Activated T-cell treated with anti-CD3 and anti-CD28 coated beads, Interleukin-2, amount 50 U/mL, for 24 hours (primary cell): ENCODE measurements around the gene UGT1A5.
A peak's percentile ranks its signal among the peaks of the same experiment; 100 is the strongest.

Experiments
- DNase-seq: peaks from one replicate; pipeline ENCODE4 v3.0.0-alpha.2; 2020
- H3K27ac Mint-ChIP-seq: 2 replicates; pipeline ENCODE4 v1.8.0; 2020; ENCODE audit warnings: mild to moderate bottlenecking, mixed read lengths
- H3K27me3 Mint-ChIP-seq: 2 replicates; pipeline ENCODE4 v1.8.0; 2020; ENCODE audit warnings: mixed read lengths
- H3K36me3 Mint-ChIP-seq: 2 replicates; pipeline ENCODE4 v1.8.0; 2020; ENCODE audit warnings: low read depth, mixed read lengths
- H3K4me1 Mint-ChIP-seq: 2 replicates; pipeline ENCODE4 v1.8.0; 2020; ENCODE audit warnings: low read depth, mixed read lengths
- H3K4me3 Mint-ChIP-seq: 2 replicates; pipeline ENCODE4 v1.8.0; 2020; ENCODE audit warnings: mild to moderate bottlenecking, moderate library complexity, mixed read lengths
- H3K9me3 Mint-ChIP-seq: 2 replicates; pipeline ENCODE4 v1.8.0; 2020; ENCODE audit warnings: mixed read lengths

Gene UGT1A5

DNA sequence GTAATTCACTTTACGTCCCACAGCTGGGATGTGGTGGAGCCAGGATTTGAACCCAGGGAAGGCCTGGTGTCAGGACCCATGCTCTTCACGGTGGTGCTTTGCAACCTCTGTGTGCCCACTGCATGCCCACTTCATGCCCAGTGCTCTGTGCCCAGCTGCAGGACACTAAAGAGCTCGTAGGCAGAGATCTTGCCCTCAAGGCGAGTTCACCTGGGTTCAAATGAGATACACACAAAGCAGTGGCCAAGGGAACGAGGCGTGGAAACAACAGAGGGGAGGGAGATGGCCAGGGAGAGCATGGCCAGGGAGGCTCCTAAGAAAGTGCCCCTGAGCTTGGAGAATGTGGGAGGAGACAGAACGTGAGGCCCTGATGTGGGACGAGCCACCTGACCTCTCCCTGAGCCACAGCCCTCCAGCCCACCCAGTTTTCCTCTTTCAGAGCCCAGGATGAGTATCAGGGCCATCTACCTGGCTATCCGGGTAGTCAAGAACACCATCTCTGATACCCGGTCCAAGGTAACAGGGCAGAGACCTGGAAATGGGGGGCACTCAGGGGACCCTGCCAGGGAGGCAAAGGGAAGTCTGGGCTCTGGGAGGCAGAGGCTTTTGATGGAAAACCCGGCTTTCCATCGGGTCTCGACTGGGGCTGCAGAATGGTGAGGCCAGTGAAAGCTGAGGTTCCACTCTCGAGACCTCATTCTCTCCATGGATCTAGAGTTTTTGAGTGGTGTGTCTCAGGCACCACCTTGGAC, 85.8 kb downstream of the UGT1A5 start:
- peaks cover 17% of the 10 kb centered on the region for H3K27me3 Mint-ChIP-seq
- peaks cover 2% of the 10 kb centered on the region for H3K4me1 Mint-ChIP-seq
- DNase-seq = peak; percentile 20
- H3K9me3 Mint-ChIP-seq = no peaks in the 10 kb centered on the region
- no peak overlapping the region for H3K27ac Mint-ChIP-seq
- no peaks in the 10 kb centered on the region for H3K36me3 Mint-ChIP-seq
- H3K4me3 Mint-ChIP-seq = no peak overlapping the region

DNA sequence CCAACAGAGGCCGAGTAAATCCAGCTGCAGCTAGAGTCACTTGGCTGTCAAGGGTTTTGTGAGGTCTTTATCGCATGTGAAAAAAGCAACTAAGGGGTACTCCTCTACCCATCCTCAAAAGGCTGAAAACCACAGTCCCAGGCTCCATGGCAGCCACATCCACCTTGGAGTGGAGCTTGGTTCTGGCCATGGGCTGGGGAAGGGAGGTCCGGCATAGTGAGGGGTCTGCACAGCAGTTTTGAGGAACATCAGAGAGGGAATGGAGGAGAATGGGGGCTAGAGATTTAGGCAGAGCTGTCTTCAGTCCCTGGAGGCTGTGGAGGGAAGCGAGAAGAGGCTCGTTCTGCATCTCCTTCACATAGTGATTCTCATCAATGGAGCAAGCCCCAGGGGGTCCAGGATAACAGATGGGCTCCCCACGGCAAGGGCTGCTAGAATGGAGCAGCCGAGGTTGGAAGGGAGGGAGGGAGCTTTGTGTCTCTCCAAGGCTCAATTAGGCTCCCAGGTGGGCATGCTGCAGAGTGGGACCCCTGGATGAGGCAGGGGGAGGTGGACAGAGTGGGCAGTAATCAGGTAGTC, 86.5 kb downstream of the UGT1A5 start:
- Mint-ChIP-seq H3K4me1 (peaks cover 2% of the 10 kb centered on the region), H3K27me3 (peaks cover 18% of the 10 kb centered on the region), H3K27ac (no peak overlapping the region), H3K36me3 (no peaks in the 10 kb centered on the region), H3K9me3 (no peaks in the 10 kb centered on the region), H3K4me3 (no peak overlapping the region)
- DNase-seq = no peak

DNA sequence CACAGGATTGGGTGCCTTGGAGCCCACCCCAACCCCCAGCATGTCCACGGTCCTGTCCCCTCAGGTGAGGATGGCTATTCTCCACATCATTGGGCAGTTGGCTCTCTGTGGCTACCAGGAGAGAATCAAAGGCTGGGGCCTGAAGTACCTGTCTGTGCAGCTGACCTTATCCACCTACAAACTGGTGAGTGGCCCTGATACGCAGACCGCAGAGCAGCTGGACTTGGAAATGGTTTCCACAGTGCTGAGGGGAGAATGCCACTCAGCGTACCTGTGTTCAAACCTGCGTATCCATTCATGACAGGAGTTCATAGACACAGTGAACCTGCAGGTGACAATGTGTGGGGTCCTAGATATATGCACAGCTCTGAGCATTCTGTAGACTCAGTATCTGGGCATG, 87.0 kb downstream of the UGT1A5 start:
- peak; percentile 15 for DNase-seq
- no peaks in the 10 kb centered on the region for H3K36me3 Mint-ChIP-seq
- no peaks in the 10 kb centered on the region for H3K9me3 Mint-ChIP-seq
- H3K4me1 Mint-ChIP-seq = peaks cover 2% of the 10 kb centered on the region
- no peak overlapping the region for H3K4me3 Mint-ChIP-seq
- no peak overlapping the region for H3K27ac Mint-ChIP-seq
- H3K27me3 Mint-ChIP-seq = peaks cover 22% of the 10 kb centered on the region

DNA sequence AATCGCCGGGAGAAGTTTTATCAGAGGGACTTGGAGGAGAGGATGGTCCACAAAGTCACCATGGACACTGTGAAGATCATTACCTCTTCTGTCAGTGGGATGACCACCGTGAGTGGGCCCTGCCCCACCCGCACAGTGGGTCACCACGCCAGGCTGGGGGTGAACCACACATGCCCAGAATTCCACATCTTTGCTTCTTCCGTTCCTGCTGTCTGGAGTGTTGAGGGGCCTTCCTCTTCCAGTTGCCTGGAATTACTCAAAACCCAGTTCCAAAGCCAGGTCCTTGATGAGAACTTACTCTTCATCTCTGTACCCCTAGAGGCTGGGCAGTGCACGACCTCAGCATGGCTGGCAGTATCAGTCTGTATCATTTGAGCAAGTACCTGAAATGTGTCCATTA, 87.5 kb downstream of the UGT1A5 start:
- Mint-ChIP-seq H3K4me1 (peaks cover 2% of the 10 kb centered on the region), H3K36me3 (no peaks in the 10 kb centered on the region), H3K27ac (no peak overlapping the region), H3K4me3 (no peak overlapping the region), H3K9me3 (no peaks in the 10 kb centered on the region), H3K27me3 (peaks cover 22% of the 10 kb centered on the region)
- no peak for DNase-seq

DNA sequence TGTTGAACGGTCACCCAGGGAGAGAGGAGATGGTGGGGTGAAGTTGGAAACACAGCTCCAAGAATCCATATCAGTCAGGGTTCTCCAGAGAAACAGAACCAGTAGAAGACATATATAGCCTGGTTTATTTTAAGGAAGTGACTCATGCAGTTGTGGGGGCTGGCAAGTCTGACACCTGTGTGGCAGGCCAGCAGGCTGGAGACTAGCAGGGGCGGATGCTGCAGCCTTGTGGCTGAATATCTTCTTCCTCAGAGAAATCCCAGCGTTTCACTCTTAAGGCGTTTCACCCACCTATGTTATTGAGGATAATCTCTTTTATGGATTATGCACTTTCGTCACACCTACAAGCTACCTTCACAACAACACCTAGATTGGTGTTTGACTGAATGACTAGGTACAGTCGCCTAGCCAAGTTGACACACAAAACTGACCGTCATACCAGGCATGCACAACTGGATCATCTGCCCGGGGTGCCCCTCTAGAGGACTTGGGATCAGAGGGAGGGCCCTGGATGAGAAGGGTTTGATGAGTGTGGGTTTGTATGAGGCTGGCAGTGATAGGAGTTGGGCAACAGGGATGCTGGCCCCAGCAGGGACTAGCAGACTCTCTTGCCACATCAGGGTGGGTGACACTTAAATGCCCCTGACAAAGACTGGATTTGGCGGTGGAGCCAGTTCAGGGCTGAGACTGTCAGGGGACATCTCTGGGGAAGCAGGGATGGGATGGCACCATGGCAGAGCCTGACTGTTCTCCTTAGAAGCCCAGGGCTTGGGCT, 88.8 kb downstream of the UGT1A5 start:
- H3K9me3 Mint-ChIP-seq = no peaks in the 10 kb centered on the region
- DNase-seq = peak; percentile 19
- H3K27me3 Mint-ChIP-seq = peaks cover 22% of the 10 kb centered on the region
- peaks cover 2% of the 10 kb centered on the region for H3K4me1 Mint-ChIP-seq
- H3K36me3 Mint-ChIP-seq = no peaks in the 10 kb centered on the region
- H3K4me3 Mint-ChIP-seq = no peak overlapping the region
- H3K27ac Mint-ChIP-seq = no peak overlapping the region

DNA sequence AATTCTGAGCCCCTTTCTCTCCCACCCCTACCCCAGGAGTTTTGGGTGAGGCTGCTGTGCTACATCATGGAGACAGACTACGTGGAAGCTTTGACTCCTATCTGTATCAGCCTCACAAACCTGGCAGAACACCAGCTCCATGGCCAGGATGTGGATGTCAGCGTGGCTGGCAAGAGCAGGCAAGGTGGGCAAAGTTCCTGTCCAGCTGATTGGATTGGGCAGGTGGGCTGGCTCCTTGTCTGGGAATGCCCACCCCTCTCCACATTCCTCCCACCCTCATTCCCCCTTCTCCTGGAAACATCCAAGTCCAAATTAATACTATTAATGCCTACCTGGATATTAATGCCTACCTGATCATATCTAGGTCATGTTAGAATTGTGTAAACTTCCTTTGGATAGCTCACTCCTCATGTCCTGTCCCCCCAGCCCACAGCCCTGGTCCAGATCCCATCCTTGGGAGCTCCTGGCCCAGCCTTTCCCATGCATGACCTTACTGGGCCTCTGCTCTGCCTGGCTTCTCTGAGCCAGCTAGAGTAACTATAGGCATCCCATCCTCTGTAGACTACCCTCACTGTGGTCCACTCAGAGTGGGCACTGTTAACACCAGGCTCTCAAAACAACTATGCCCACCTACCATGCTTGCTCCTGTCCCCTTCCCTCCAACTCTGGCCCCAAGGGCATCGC, 89.6 kb downstream of the UGT1A5 start:
- Mint-ChIP-seq H3K27ac (no peak overlapping the region), H3K36me3 (no peaks in the 10 kb centered on the region), H3K9me3 (no peaks in the 10 kb centered on the region), H3K4me3 (no peak overlapping the region), H3K4me1 (peaks cover 2% of the 10 kb centered on the region), H3K27me3 (peaks cover 22% of the 10 kb centered on the region)
- no peak for DNase-seq

DNA sequence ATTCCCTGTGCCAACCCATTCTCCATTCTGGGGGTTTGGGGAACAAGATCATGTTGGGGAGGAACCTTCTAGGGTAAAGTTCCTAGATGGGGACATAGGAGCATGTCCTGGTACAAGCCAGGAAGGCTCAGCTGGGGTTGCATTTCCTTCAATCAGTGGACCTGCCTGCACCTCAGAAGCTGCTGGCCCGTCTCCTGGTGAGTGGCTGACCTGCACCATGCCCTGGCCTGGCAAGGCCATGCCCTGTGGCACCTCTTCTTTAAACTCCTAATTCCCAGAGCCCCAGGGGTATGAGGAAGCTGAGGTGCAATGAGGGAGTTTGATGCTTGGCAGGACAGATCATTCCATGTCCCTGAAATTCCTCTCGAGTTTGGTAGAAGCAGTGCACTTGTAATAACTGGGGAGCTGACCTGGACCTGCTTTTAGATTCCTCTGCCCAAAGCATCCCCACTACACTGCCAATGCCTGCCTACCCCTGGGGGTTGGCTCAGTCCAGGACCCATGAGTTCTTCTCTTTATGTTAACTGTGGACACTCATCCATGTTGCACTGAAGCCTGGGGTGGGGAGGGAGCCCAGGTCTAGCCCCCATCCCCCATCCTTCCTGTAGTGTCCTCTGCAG, 90.7 kb downstream of the UGT1A5 start:
- no peak overlapping the region for H3K4me3 Mint-ChIP-seq
- H3K27ac Mint-ChIP-seq = no peak overlapping the region
- no peaks in the 10 kb centered on the region for H3K9me3 Mint-ChIP-seq
- peak; percentile 9 for DNase-seq
- no peaks in the 10 kb centered on the region for H3K36me3 Mint-ChIP-seq
- H3K4me1 Mint-ChIP-seq = peaks cover 2% of the 10 kb centered on the region
- peaks cover 20% of the 10 kb centered on the region for H3K27me3 Mint-ChIP-seq

DNA sequence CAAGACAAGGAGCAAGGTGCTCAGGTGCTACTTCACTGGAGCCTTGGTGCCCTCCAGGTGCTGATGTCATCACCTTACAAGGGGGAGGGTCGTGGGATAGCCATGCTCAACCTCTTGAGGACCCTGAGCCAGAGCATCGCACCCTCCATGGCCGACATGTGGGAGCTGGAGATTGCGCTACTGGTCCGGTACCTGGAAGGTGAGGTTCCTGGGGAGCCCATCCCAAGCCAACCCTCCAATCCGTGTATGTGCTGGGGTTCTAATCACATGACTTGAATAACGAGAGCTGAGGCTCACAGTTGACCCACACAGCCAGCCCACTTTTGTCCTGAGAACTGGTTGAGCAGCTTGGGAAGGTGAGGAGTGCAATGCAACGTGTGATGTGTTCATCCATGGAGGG, 91.3 kb downstream of the UGT1A5 start:
- Mint-ChIP-seq H3K9me3 (no peaks in the 10 kb centered on the region), H3K4me3 (no peak overlapping the region), H3K27me3 (peaks cover 22% of the 10 kb centered on the region), H3K27ac (no peak overlapping the region), H3K4me1 (peaks cover 2% of the 10 kb centered on the region), H3K36me3 (no peaks in the 10 kb centered on the region)
- no peak for DNase-seq

DNA sequence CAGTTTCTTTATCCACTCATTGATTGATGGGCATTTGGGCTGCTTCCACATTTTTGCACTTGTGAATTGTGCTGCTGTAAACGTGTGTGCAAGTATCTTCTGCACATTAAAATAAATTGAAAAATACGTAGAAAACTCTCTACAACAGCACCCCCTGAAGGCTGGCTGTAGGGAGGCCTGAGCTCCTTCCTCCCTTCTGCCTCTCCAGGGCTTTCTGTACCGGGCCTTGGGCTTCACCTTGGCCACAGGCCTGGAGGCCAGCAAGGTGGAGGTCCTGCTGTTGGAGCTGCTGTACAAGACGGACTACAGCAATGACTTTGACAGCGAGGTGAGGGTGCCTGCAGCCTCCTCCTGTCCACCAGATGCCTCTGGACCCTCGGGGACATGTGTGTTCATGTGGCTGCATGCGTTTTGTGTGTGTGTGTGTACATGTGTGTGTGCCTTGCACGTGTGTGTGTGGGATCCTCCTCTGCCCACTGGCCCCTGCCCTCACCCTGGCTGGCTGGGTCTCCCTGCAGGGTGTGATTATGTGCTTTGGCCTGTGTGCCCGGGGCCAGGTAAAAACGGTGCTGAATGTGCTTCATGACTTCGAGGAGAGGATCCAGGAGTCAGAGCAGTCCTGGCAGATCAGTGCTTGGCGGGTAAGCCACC, 94.6 kb downstream of the UGT1A5 start:
- H3K27me3 Mint-ChIP-seq = peaks cover 30% of the 10 kb centered on the region

DNA sequence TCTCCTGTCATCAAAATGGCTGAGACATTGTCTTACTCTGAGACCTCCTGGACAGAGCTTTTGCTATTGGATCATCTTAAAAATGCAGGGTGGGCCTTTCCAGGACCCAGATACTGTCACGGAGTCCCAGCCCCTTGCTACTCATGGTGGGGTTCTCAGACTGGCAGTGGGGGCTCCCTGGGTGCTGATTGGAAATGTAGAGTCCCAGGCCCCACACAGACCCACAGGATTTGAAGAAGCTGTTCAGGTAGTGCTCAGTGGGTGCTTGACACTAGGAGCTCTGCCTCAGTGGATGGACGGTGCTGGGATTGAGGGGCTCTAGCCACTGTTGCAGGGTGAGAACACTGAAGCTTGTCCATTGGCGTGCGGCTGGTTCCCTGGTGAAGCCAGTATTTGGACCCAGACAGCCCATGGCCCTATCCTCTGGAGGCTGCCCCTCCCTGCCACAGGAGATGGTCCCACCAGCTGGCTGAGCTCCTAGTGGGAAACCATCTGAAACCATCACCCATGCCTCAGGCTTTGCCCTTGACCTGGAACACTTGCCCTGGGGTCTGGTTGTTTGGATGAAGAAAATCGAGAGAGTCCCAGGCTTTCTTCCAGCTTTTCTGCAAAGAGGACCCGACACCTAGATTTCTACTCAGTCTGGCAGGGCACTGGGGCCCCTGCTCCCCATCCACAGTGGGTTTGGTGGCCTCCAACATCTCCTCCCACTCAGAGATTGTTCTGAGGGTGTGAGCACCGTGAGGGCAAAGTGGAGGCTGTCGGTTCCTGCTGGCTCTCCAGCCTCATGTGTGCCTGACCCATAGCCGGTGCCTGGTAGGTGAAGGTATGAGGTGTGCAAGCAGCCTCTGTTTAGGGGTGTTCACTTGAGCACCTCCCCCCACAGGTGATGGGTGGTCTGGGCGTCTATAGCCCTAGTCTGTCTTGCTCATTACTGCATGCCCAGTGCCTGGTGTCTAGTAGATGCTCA, 95.5 kb downstream of the UGT1A5 start:
- Mint-ChIP-seq H3K36me3 (no peaks in the 10 kb centered on the region), H3K4me3 (no peak overlapping the region), H3K27ac (no peak overlapping the region), H3K27me3 (peaks cover 23% of the 10 kb centered on the region), H3K9me3 (no peaks in the 10 kb centered on the region), H3K4me1 (no peaks in the 10 kb centered on the region)
- DNase-seq = peak; percentile 11

More for the DNA sequence above, 94.6 kb downstream of the UGT1A5 start:
- no peaks in the 10 kb centered on the region for H3K36me3 Mint-ChIP-seq
- no peak overlapping the region for H3K4me3 Mint-ChIP-seq
- H3K27ac Mint-ChIP-seq = no peak overlapping the region
- H3K9me3 Mint-ChIP-seq = no peaks in the 10 kb centered on the region
- H3K4me1 Mint-ChIP-seq = no peaks in the 10 kb centered on the region
- peak; percentile 3 for DNase-seq

DNA sequence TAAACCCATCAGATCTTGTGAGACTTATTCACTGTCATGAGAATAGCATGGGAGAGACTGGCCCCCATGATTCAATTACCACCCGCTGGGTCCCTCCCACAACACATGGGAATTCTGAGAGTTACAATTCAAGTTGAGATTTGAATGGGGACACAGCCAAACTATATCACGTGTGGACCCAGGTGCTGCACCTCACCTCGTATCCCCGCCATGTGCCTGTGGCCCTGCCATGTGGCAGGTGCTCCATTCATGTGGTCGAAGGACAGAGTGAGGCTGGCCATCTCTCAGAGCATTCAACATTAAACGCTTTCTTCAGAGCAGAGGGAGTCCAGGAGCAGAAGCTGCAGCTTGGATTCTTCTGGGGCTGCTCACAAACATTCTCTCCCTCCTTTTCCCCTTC, 97.7 kb downstream of the UGT1A5 start:
- no peaks in the 10 kb centered on the region for H3K4me1 Mint-ChIP-seq
- H3K27ac Mint-ChIP-seq = no peak overlapping the region
- H3K36me3 Mint-ChIP-seq = no peaks in the 10 kb centered on the region
- H3K9me3 Mint-ChIP-seq = no peaks in the 10 kb centered on the region
- no peak for DNase-seq
- H3K4me3 Mint-ChIP-seq = no peak overlapping the region
- H3K27me3 Mint-ChIP-seq = peaks cover 21% of the 10 kb centered on the region

DNA sequence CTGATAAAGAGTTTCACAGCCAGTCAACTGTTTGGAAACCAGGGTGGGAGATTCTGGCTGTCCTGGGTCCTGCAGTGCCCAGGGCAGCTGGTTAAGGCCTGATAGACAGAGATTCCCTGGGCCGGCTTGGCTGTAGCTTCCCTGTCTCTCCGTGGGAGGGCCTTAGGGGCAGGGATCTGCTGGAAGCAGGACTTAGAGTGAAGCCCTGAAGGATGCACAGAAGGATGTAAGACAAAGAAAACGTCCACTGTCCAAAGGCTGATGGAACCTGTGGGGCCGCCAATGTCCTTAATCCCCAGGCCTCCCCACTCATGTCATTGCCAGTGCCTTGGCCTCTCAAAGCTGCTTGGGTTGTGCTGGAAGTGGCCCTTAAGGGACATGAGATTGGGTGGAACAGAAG, 98.4 kb downstream of the UGT1A5 start:
- no peak for DNase-seq
- H3K9me3 Mint-ChIP-seq = no peaks in the 10 kb centered on the region
- H3K4me3 Mint-ChIP-seq = no peak overlapping the region
- H3K36me3 Mint-ChIP-seq = no peaks in the 10 kb centered on the region
- peaks cover 21% of the 10 kb centered on the region for H3K27me3 Mint-ChIP-seq
- no peaks in the 10 kb centered on the region for H3K4me1 Mint-ChIP-seq
- H3K27ac Mint-ChIP-seq = no peak overlapping the region

DNA sequence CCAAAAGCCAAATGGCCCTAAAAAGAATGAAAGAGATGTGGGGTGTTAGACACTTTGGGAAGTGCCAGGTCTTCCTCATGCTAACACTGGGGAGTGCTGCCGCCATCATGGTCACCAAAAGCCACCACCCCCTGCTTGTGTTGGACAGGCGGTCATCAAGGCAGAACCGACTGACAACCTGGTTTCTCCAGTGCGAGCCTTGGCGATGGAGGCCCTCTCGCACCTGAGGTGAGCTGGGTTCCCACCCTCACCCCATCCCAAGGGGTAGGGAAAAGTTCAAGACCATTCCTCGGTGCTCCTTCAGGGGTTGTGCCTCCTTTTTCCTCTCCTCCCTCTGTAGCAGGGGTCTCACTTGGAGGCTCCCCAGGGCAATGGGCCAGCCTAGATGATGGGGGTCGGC, 99.0 kb downstream of the UGT1A5 start:
- Mint-ChIP-seq H3K9me3 (no peaks in the 10 kb centered on the region), H3K4me1 (no peaks in the 10 kb centered on the region), H3K27me3 (peaks cover 21% of the 10 kb centered on the region), H3K27ac (no peak overlapping the region), H3K4me3 (no peak overlapping the region), H3K36me3 (no peaks in the 10 kb centered on the region)
- DNase-seq = peak; percentile 11
